AG09319 (cell line): Measurements from ENCODE around the gene YTHDF1.
"Not testable (repeated sequence)": the region's sequence is repeated elsewhere in the genome, so short reads cannot be mapped to it uniquely, and the experiment has no call there.

Experiments used
- DNase-seq: peaks from one replicate; pipeline ENCODE4 v3.0.0-alpha.2; 2010; ENCODE audit warnings: low read depth; ENCODE audit errors: extremely low read depth
- TF ChIP-seq, protein P1 (sequence below): IDR thresholded peaks from 2 replicates; pipeline ENCODE4 v1.5.1; 2011; ENCODE audit warnings: low read depth, mild to moderate bottlenecking, inconsistent platforms, low read length, moderate library complexity

YTHDF1 gene

GRCh38 chr20:63162206-63162795, 53.6 kb downstream of the YTHDF1 start:
- TF ChIP-seq, protein P1, sequence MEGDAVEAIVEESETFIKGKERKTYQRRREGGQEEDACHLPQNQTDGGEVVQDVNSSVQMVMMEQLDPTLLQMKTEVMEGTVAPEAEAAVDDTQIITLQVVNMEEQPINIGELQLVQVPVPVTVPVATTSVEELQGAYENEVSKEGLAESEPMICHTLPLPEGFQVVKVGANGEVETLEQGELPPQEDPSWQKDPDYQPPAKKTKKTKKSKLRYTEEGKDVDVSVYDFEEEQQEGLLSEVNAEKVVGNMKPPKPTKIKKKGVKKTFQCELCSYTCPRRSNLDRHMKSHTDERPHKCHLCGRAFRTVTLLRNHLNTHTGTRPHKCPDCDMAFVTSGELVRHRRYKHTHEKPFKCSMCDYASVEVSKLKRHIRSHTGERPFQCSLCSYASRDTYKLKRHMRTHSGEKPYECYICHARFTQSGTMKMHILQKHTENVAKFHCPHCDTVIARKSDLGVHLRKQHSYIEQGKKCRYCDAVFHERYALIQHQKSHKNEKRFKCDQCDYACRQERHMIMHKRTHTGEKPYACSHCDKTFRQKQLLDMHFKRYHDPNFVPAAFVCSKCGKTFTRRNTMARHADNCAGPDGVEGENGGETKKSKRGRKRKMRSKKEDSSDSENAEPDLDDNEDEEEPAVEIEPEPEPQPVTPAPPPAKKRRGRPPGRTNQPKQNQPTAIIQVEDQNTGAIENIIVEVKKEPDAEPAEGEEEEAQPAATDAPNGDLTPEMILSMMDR, result no peak
- no peak for DNase-seq

GRCh38 chr20:63161176-63161651, 54.7 kb downstream of the YTHDF1 start:
- DNase-seq, result no peak
- TF ChIP-seq, protein P1, result no peak

- TF ChIP-seq, protein P1, result no peak
- no peak for DNase-seq
Measured at GRCh38 chr20:63160641-63161175, 55.2 kb downstream of the YTHDF1 start.

GRCh38 chr20:63159826-63160640, 55.9 kb downstream of the YTHDF1 start:
- TF ChIP-seq, protein P1, result no peak
- DNase-seq, result no peak

- DNase-seq, result not testable (repeated sequence)
Measured at GRCh38 chr20:63159251-63159650, 56.7 kb downstream of the YTHDF1 start.

- TF ChIP-seq, protein P1, result no peak
- DNase-seq, result no peak
Measured at GRCh38 chr20:63158845-63159244, 57.1 kb downstream of the YTHDF1 start.

GRCh38 chr20:63158352-63158751, 57.6 kb downstream of the YTHDF1 start:
- no peak for DNase-seq
- TF ChIP-seq, protein P1, result no peak

- DNase-seq, result not testable (repeated sequence)
Measured at GRCh38 chr20:63157431-63157830, 58.5 kb downstream of the YTHDF1 start.
